GM23248 (cell line): Measurements from ENCODE around the gene MUC12.

Source experiments
- EZH2 ChIP-seq: fragments of 200-600 bp; sonication (generic); IDR thresholded peaks from 2 replicates; pipeline ENCODE4 v1.6.1; 2018; ENCODE audit warnings: antibody characterized with exemption, mild to moderate bottlenecking; ENCODE audit not compliant: insufficient read depth, poor library complexity, severe bottlenecking
- EZH2phosphoT487 ChIP-seq: fragments of 200-600 bp; sonication (generic); IDR thresholded peaks from 2 replicates; pipeline ENCODE4 v1.6.1; 2018; ENCODE audit warnings: antibody characterized with exemption, moderate library complexity, mild to moderate bottlenecking, low read depth; ENCODE audit not compliant: insufficient read depth

DNA sequence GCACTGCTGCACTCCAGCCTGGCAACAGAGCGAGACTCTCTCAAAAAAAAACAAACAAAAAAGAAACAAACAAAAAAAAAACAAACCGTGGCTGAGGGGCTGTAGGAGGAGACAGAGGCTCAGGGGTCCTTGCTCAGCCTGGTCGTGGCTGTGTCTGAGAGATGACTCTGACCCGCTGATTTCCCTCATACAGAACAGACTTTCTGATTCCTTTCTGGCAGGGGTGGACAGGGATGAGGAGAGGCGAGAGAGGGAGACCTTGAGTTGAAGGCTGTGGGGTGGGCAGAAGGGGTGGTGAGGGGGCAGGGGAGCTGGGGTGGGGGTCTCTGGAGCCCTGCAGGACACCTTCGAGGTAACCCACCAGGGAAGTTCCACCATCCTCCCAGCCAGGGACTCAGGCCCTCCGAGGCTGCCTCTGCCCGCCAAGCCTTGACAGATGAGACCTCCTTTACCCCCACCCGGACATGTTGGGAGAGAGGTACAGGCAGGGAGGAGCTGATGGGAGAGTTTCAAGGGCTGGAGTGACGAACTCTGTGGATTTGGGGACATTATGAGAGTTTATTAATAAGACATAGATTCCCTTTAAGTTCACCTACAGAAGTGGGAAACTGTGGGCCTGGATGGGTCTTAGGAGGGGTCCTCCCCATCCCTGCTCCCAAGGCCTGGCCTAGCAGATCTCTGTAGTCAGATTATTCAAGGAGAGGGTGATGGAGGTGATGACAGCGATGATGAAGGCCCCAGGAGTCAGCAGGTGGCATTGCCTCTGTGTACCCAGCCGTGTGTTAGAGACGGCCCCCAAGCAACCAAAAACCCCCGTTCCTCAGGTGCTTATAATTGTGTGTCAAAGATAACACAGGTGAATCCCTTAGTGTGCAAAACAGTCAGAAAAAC, 2.0 kb downstream of the MUC12 start:
- no peak for TF ChIP-seq EZH2phosphoT487
- no peak for TF ChIP-seq EZH2
